ENCODE measurements around the gene PPP1R3C. TPM values are rescaled to one million over a fixed set of nuclear protein-coding genes. Genes with fewer than 3 reads are reported as not detected.

The PPP1R3C gene
- total RNA-seq, 1 donor, result 0.21 TPM

- Histone ChIP-seq H3K4me1 (ENCODE audit: insufficient read depth, low read length) (no peaks in the 10 kb centered on the region), H3K4me3 (ENCODE audit: low read length) (no peak overlapping the region), H3K27me3 (ENCODE audit: insufficient read depth, low read length) (no peaks in the 10 kb centered on the region), H3K9me3 (ENCODE audit: low read depth, low read length) (no peaks in the 10 kb centered on the region)
These were observed 36.1 kb downstream of the PPP1R3C start for GRCh38 chr10:91596825-91597196.

GRCh38 chr10:91593834-91594233 is 39.0 kb downstream of the PPP1R3C start:
- Histone ChIP-seq H3K27me3 (ENCODE audit: insufficient read depth, low read length) (no peaks in the 10 kb centered on the region), H3K4me3 (ENCODE audit: low read length) (no peak overlapping the region), H3K4me1 (ENCODE audit: insufficient read depth, low read length) (no peaks in the 10 kb centered on the region), H3K9me3 (ENCODE audit: low read depth, low read length) (no peaks in the 10 kb centered on the region)

GRCh38 chr10:91593366-91593765 is 39.5 kb downstream of the PPP1R3C start:
- Histone ChIP-seq H3K4me3 (ENCODE audit: low read length) (no peak overlapping the region), H3K4me1 (ENCODE audit: insufficient read depth, low read length) (no peaks in the 10 kb centered on the region), H3K9me3 (ENCODE audit: low read depth, low read length) (no peaks in the 10 kb centered on the region), H3K27me3 (ENCODE audit: insufficient read depth, low read length) (no peaks in the 10 kb centered on the region)

- no peaks in the 10 kb centered on the region for H3K4me1 ChIP-seq (ENCODE audit: insufficient read depth, low read length)
- H3K4me3 ChIP-seq (ENCODE audit: low read length), result no peak overlapping the region
- no peaks in the 10 kb centered on the region for H3K27me3 ChIP-seq (ENCODE audit: insufficient read depth, low read length)
- no peaks in the 10 kb centered on the region for H3K9me3 ChIP-seq (ENCODE audit: low read depth, low read length)
These were observed 40.5 kb downstream of the PPP1R3C start for GRCh38 chr10:91592266-91592975.

- no peaks in the 10 kb centered on the region for H3K9me3 ChIP-seq (ENCODE audit: low read depth, low read length)
- H3K4me3 ChIP-seq (ENCODE audit: low read length), result no peak overlapping the region
- no peaks in the 10 kb centered on the region for H3K4me1 ChIP-seq (ENCODE audit: insufficient read depth, low read length)
- H3K27me3 ChIP-seq (ENCODE audit: insufficient read depth, low read length), result no peaks in the 10 kb centered on the region
These were observed 41.1 kb downstream of the PPP1R3C start for GRCh38 chr10:91591797-91592174.

GRCh38 chr10:91590904-91591796 is 41.7 kb downstream of the PPP1R3C start:
- Histone ChIP-seq H3K9me3 (ENCODE audit: low read depth, low read length) (no peaks in the 10 kb centered on the region), H3K4me3 (ENCODE audit: low read length) (no peak overlapping the region), H3K4me1 (ENCODE audit: insufficient read depth, low read length) (no peaks in the 10 kb centered on the region), H3K27me3 (ENCODE audit: insufficient read depth, low read length) (no peaks in the 10 kb centered on the region)

- Histone ChIP-seq H3K4me1 (ENCODE audit: insufficient read depth, low read length) (no peaks in the 10 kb centered on the region), H3K9me3 (ENCODE audit: low read depth, low read length) (no peaks in the 10 kb centered on the region)
These were observed 42.5 kb downstream of the PPP1R3C start for GRCh38 chr10:91590142-91590903.

GRCh38 chr10:91589658-91590035 is 43.2 kb downstream of the PPP1R3C start:
- Histone ChIP-seq H3K4me3 (ENCODE audit: low read length) (no peak overlapping the region), H3K27me3 (ENCODE audit: insufficient read depth, low read length) (no peaks in the 10 kb centered on the region), H3K9me3 (ENCODE audit: low read depth, low read length) (no peaks in the 10 kb centered on the region), H3K4me1 (ENCODE audit: insufficient read depth, low read length) (no peaks in the 10 kb centered on the region)

More at GRCh38 chr10:91590142-91590903, 42.5 kb downstream of the PPP1R3C start:
- H3K27me3 ChIP-seq (ENCODE audit: insufficient read depth, low read length), result no peaks in the 10 kb centered on the region
- H3K4me3 ChIP-seq (ENCODE audit: low read length), result no peak overlapping the region

- Histone ChIP-seq H3K27me3 (ENCODE audit: insufficient read depth, low read length) (no peaks in the 10 kb centered on the region), H3K4me1 (ENCODE audit: insufficient read depth, low read length) (no peaks in the 10 kb centered on the region), H3K9me3 (ENCODE audit: low read depth, low read length) (no peaks in the 10 kb centered on the region), H3K4me3 (ENCODE audit: low read length) (no peak overlapping the region)
These were observed 43.7 kb downstream of the PPP1R3C start for GRCh38 chr10:91589015-91589657.

- no peaks in the 10 kb centered on the region for H3K9me3 ChIP-seq (ENCODE audit: low read depth, low read length)
- H3K4me3 ChIP-seq (ENCODE audit: low read length), result no peak overlapping the region
- H3K4me1 ChIP-seq (ENCODE audit: insufficient read depth, low read length), result no peaks in the 10 kb centered on the region
- no peaks in the 10 kb centered on the region for H3K27me3 ChIP-seq (ENCODE audit: insufficient read depth, low read length)
These were observed 44.9 kb downstream of the PPP1R3C start for GRCh38 chr10:91587710-91588638.

GRCh38 chr10:91582153-91582554 is 50.7 kb downstream of the PPP1R3C start:
- Histone ChIP-seq H3K9me3 (ENCODE audit: low read depth, low read length) (no peaks in the 10 kb centered on the region), H3K4me3 (ENCODE audit: low read length) (no peak overlapping the region), H3K27me3 (ENCODE audit: insufficient read depth, low read length) (no peaks in the 10 kb centered on the region), H3K4me1 (ENCODE audit: insufficient read depth, low read length) (no peaks in the 10 kb centered on the region)

GRCh38 chr10:91579329-91579985 is 53.4 kb downstream of the PPP1R3C start:
- H3K27me3 ChIP-seq (ENCODE audit: insufficient read depth, low read length), result no peaks in the 10 kb centered on the region
- H3K9me3 ChIP-seq (ENCODE audit: low read depth, low read length), result no peaks in the 10 kb centered on the region

More at GRCh38 chr10:91579329-91579985, 53.4 kb downstream of the PPP1R3C start:
- no peaks in the 10 kb centered on the region for H3K4me1 ChIP-seq (ENCODE audit: insufficient read depth, low read length)
- no peak overlapping the region for H3K4me3 ChIP-seq (ENCODE audit: low read length)
